Fibroblast of pulmonary artery (primary cell): ENCODE measurements around the gene FHIT.

Source experiments
- DNase-seq: peaks from one replicate; pipeline ENCODE4 v3.0.0-alpha.2; 2010; ENCODE audit warnings: low read depth
- H3K4me3 ChIP-seq: replicated peaks from 2 replicates; pipeline ENCODE4 v1.5.1; 2011; ENCODE audit warnings: low read depth, mild to moderate bottlenecking, control low read depth, low read length, moderate library complexity
- CTCF ChIP-seq: IDR thresholded peaks from 2 replicates; pipeline ENCODE4 v1.5.1; 2011; ENCODE audit warnings: mild to moderate bottlenecking, control low read depth, low read length, inconsistent platforms; ENCODE audit errors: missing control alignments

FHIT gene

DNA sequence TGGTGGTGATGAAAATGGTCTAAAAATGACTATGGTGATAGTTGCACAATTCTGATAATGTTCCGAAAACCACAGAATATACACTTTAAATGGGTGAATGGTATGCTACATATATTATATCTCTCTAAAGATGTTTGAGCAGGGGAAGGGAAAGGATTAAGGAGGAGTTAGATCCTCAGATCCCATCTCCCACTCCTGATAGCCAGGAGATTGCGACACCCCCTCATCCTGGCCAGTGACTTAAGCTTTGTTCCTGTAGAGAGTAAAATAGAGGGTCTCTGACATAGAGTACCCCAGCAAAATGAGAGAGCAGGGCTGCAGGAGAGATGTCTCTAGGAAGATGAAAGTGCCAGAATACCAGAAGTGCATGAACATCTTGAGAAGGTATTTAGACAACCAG is 984.8 kb downstream of the FHIT start:
- H3K4me3 ChIP-seq: no peak overlapping the region
- no peak for TF ChIP-seq CTCF
- no peak for DNase-seq

DNA sequence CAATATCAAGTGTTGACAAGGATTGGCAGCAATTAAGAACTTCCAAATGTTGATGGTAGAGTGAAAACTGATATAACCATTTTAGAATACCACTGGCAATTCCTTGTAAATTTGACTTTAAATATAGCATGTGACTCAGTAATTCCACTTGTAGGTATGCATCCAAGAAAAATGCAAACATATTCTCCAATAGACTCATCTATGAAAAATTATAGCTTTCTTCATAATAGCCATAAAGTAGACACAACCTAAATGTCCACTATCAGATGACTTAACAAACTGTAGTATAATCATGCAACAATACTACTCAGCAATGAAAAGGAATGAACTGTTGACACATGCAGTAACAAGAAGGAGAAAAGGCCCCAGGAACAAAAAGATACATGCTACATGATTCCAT is 988.1 kb downstream of the FHIT start:
- TF ChIP-seq CTCF: no peak
- H3K4me3 ChIP-seq: no peak overlapping the region
- no peak for DNase-seq

DNA sequence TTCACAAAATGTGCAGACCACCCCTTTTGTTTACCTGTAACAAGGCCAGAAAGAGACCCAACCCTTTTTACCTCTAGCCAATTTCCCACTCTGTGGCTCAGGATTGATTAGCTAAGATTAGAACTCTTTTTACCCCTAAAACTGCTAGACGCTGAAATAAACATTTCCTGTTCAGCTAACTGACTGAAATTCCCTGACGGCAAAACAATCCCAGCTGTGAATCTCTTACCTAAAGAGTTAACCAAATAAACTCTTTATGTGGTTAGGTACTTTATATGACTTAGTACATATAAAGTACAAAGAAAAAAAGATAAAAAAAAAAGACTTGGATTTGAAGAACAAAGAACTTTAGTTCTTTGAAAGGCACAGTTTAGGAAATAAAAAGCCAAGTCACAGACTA is 988.7 kb downstream of the FHIT start:
- no peak for TF ChIP-seq CTCF
- H3K4me3 ChIP-seq: no peak overlapping the region
- DNase-seq: no peak

GRCh38 chr3:60260546-60260945 is 990.7 kb downstream of the FHIT start:
- TF ChIP-seq CTCF: no peak

DNA sequence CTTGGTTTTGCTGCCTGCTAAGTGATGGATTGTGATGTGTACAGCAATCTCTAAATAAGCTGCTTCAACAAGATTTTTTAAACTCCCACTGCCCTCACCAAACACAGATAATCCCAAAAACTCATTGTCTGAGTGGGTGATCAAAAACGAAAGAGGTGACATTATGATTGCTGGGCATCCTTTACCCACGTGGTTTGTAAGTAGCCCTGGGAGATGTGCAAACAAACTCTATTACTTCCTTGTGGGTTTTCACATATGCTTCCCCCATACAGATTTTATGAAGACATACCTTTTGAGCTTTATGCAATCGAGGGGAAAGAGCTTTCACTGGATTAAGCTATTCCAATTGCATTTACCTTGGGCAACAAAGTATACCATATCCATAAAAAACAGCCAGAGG is 1000.4 kb downstream of the FHIT start:
- DNase-seq: no peak
- no peak for TF ChIP-seq CTCF
- no peak overlapping the region for H3K4me3 ChIP-seq

More at GRCh38 chr3:60260546-60260945, 990.7 kb downstream of the FHIT start:
- DNase-seq: no peak
- no peak overlapping the region for H3K4me3 ChIP-seq

DNA sequence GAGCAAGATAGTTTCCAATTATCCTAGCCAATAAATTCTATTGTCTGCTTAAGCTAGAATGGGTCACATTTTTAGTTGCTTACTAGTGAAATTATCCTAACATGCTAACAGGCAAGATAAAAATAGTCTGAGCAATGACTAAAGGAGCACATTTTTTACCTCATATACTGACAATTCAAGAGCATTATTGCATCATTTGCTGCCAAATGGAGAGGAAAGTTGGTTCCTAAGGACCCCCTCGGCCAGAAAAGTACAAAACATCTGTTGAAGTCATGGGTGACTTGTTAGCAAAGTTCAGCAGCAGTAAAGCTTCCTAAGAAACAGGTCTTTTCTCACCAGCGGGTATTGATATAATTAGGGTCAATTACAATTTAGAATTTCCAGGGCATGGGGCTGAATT is 1001.0 kb downstream of the FHIT start:
- DNase-seq: peak; percentile 11
- TF ChIP-seq CTCF: no peak
- H3K4me3 ChIP-seq: no peak overlapping the region

DNA sequence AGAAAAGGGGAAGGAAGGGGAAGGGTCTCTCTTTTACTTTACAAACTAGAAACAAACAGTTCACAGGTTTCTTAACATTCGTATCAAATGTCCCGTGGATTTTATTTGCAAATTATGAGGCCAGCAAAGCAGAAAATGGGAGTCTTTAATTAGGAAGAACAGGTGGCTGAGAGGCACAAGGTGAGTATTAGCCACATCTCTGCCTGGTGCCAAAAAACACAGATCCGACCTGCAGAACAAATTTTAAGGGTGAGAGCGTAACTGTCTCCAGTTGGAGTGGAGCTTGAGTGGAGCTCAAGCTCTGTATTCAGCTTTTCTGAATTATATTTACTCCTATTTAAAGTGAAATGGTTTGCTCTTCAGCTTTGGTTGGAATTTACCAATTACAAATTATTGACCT is 1004.9 kb downstream of the FHIT start:
- H3K4me3 ChIP-seq: no peak overlapping the region
- DNase-seq: no peak
- no peak for TF ChIP-seq CTCF
